H1 (cell line): ENCODE measurements around the gene PLCH2. TPM values are rescaled to one million over a fixed set of nuclear protein-coding genes. Genes with fewer than 3 reads are reported as not detected.

ENCODE experiments used
- CTCF ChIA-PET: fragments of 300-600 bp; sonication (Branson Sonifier 250); formaldehyde crosslinking; loops from one replicate; lab custom pipeline; 2021; ENCODE audit not compliant: partially characterized antibody; lab: Charles Lee
- POLR2A ChIA-PET: fragments of 300-600 bp; sonication (Branson Sonifier 250); formaldehyde crosslinking; loops from one replicate; lab custom pipeline; 2021; ENCODE audit warnings: inconsistent platforms; ENCODE audit not compliant: partially characterized antibody; lab: Charles Lee
- DNase-seq, 2 experiments: peaks; one replicate each; pipeline versions ENCODE4 v3.0.0 to v3.0.0-alpha.2; 2010 to 2022; ENCODE audit warnings: low spot score in 2 of 2, low read depth in 1 of 2, mixed read lengths in 1 of 2
- FAIRE-seq: peaks from 2 replicates; lab custom pipeline; 2011; peaks lifted over from hg19 to GRCh38; lab: Jason Lieb, UNC
- H2AFZ ChIP-seq: 2 replicates; pipeline ENCODE4 v1.8.1; 2012; ENCODE audit warnings: low read length, inconsistent platforms
- H2AK5ac ChIP-seq: 2 replicates; pipeline ENCODE4 v1.6.1; 2013; ENCODE audit warnings: low read depth, low read length
- H2BK120ac ChIP-seq: replicated peaks from 2 replicates; pipeline ENCODE3; 2013; ENCODE audit warnings: low read depth, low read length, inconsistent platforms
- H2BK12ac ChIP-seq: 2 replicates; pipeline ENCODE4 v1.6.1; 2013; ENCODE audit warnings: low read depth, low read length
- H2BK15ac ChIP-seq: 2 replicates; pipeline ENCODE4 v1.6.1; 2013; ENCODE audit warnings: low read length
- H2BK20ac ChIP-seq: 2 replicates; pipeline ENCODE4 v1.6.1; 2013; ENCODE audit warnings: low read length
- H2BK5ac ChIP-seq: 2 replicates; pipeline ENCODE4 v1.6.1; 2013; ENCODE audit warnings: low read depth, low read length
- H3K14ac ChIP-seq: 2 replicates; pipeline ENCODE4 v1.6.1; 2013; ENCODE audit warnings: inconsistent platforms; ENCODE audit not compliant: insufficient read length
- H3K18ac ChIP-seq: 2 replicates; pipeline ENCODE4 v1.6.1; 2013; ENCODE audit warnings: low read length; ENCODE audit errors: extremely low read depth
- H3K23ac ChIP-seq: 2 replicates; pipeline ENCODE4 v1.6.1; 2013; ENCODE audit warnings: inconsistent platforms; ENCODE audit not compliant: insufficient read length
- H3K23me2 ChIP-seq: 2 replicates; pipeline ENCODE4 v1.6.1; 2013; ENCODE audit warnings: low read depth, low read length
- H3K27ac ChIP-seq: 2 replicates; pipeline ENCODE4 v1.6.1; 2011; ENCODE audit warnings: low read depth, low read length, inconsistent platforms
- H3K27me3 ChIP-seq, 4 experiments: replicated peaks in 1 of 4; 1 replicate in 1 of 4; 2 replicates in 3 of 4; pipeline versions ENCODE4 v1.6.1 to v1.8.1; 2011 to 2013; ENCODE audit warnings: low read length in 3 of 4, mild to moderate bottlenecking in 3 of 4, inconsistent platforms in 2 of 4, mixed read lengths in 2 of 4, moderate library complexity in 1 of 4; ENCODE audit not compliant: control insufficient read depth in 3 of 4, insufficient read depth in 3 of 4; ENCODE audit errors: extremely low read depth in 1 of 4
- H3K36me3 ChIP-seq, 4 experiments: 2 replicates each; pipeline versions ENCODE4 v1.6.1 to v1.8.1; 2011 to 2013; ENCODE audit warnings: mild to moderate bottlenecking in 4 of 4, low read length in 3 of 4, moderate library complexity in 2 of 4, control low read depth in 1 of 4, inconsistent platforms in 1 of 4; ENCODE audit not compliant: insufficient read depth in 4 of 4, control insufficient read depth in 2 of 4
- H3K4ac ChIP-seq: replicated peaks from 2 replicates; pipeline ENCODE3; 2013; ENCODE audit warnings: low read length, low read depth, mixed read lengths, inconsistent platforms; ENCODE audit not compliant: insufficient read length
- H3K4me1 ChIP-seq, 4 experiments: replicated peaks in 1 of 4; 1 replicate in 1 of 4; 2 replicates in 3 of 4; pipeline versions ENCODE4 v1.6.1 to v1.8.1; 2011 to 2013; ENCODE audit warnings: low read length in 3 of 4, inconsistent platforms in 2 of 4, mixed read lengths in 1 of 4; ENCODE audit not compliant: insufficient read depth in 4 of 4, control insufficient read depth in 3 of 4
- H3K4me2 ChIP-seq, 2 experiments: 2 replicates each; pipeline versions ENCODE4 v1.6.1 to v1.8.1; 2011 to 2013; ENCODE audit warnings: low read depth in 2 of 2, low read length in 2 of 2, control low read depth in 1 of 2, inconsistent platforms in 1 of 2, mild to moderate bottlenecking in 1 of 2; ENCODE audit not compliant: insufficient read depth in 1 of 2
- H3K4me3 ChIP-seq, 4 experiments: fragments of 200-600, 300-600 bp in 1 of 4; sonication (generic), shearing (Covaris generic), sonication (Bioruptor Twin) in 1 of 4; 2 replicates each; pipeline versions ENCODE4 v1.5.1 to v1.8.1; 2011 to 2016; ENCODE audit warnings: low read length in 4 of 4, low read depth in 3 of 4, control low read depth in 2 of 4, inconsistent platforms in 2 of 4, mild to moderate bottlenecking in 2 of 4, mixed read lengths in 1 of 4, moderate library complexity in 1 of 4; ENCODE audit not compliant: insufficient read depth in 2 of 4; ENCODE audit errors: extremely low read depth in 1 of 4
- H3K56ac ChIP-seq: replicated peaks from 2 replicates; pipeline ENCODE3; 2013; ENCODE audit warnings: low read depth, mild to moderate bottlenecking, mixed read lengths, low read length, inconsistent platforms; ENCODE audit not compliant: insufficient read length
- H3K79me1 ChIP-seq: 2 replicates; pipeline ENCODE4 v1.6.1; 2013; ENCODE audit warnings: low read depth, low read length, control low read depth
- H3K79me2 ChIP-seq, 2 experiments: 2 replicates each; pipeline versions ENCODE4 v1.6.1 to v1.8.1; 2012 to 2013; ENCODE audit warnings: low read length in 2 of 2, mild to moderate bottlenecking in 2 of 2, inconsistent platforms in 1 of 2; ENCODE audit not compliant: insufficient read depth in 2 of 2, control insufficient read depth in 1 of 2
- H3K9ac ChIP-seq, 4 experiments: replicated peaks in 1 of 4; 1 replicate in 1 of 4; 2 replicates in 3 of 4; pipeline versions ENCODE4 v1.6.1 to v1.8.1; 2011 to 2013; ENCODE audit warnings: low read depth in 3 of 4, low read length in 3 of 4, control low read depth in 2 of 4, mild to moderate bottlenecking in 2 of 4, moderate library complexity in 2 of 4, inconsistent platforms in 1 of 4; ENCODE audit errors: extremely low read depth in 1 of 4
- H3K9me3 ChIP-seq, 2 experiments: 2 replicates each; pipeline versions ENCODE4 v1.6.1 to v1.8.1; 2012 to 2013; ENCODE audit warnings: mild to moderate bottlenecking in 2 of 2, moderate library complexity in 2 of 2, control low read depth in 1 of 2, inconsistent platforms in 1 of 2, low read depth in 1 of 2, low read length in 1 of 2, mixed read lengths in 1 of 2; ENCODE audit not compliant: insufficient read depth in 2 of 2
- H4K20me1 ChIP-seq, 2 experiments: replicated peaks in 1 of 2; 2 replicates each; pipeline versions ENCODE3 to v1.8.1; 2011 to 2013; ENCODE audit warnings: inconsistent platforms in 2 of 2, low read length in 2 of 2, mild to moderate bottlenecking in 1 of 2; ENCODE audit not compliant: insufficient read depth in 2 of 2, control insufficient read depth in 1 of 2
- H4K5ac ChIP-seq: 2 replicates; pipeline ENCODE4 v1.6.1; 2013; ENCODE audit warnings: low read length, low read depth, mixed read lengths, inconsistent platforms; ENCODE audit not compliant: insufficient read length
- H4K8ac ChIP-seq: 2 replicates; pipeline ENCODE4 v1.8.0; 2013; ENCODE audit warnings: mild to moderate bottlenecking, moderate library complexity, low read length, inconsistent platforms; ENCODE audit not compliant: insufficient read depth; ENCODE audit errors: extremely low read depth
- H4K91ac ChIP-seq: replicated peaks from 2 replicates; pipeline ENCODE3; 2013; ENCODE audit warnings: low read length, mixed read lengths, inconsistent platforms; ENCODE audit not compliant: insufficient read length
- CHD2 ChIP-seq: IDR thresholded peaks from 2 replicates; pipeline ENCODE4 v1.6.1; 2012; ENCODE audit warnings: low read length, improper control_type of control experiment
- HDAC6 ChIP-seq: IDR thresholded peaks from one replicate; pipeline ENCODE4 v1.7.1; 2012; ENCODE audit warnings: low read depth, mild to moderate bottlenecking, inconsistent platforms, low read length, moderate library complexity
- MAFK ChIP-seq: IDR thresholded peaks from 2 replicates; pipeline ENCODE4 v1.6.1; 2012; ENCODE audit warnings: low read depth, mild to moderate bottlenecking, improper control_type of control experiment, low read length
- SIRT6 ChIP-seq: IDR thresholded peaks from one replicate; pipeline ENCODE4 v1.7.1; 2012; ENCODE audit warnings: low read length, inconsistent platforms
- SP2 ChIP-seq: IDR thresholded peaks from 2 replicates; pipeline ENCODE4 v1.6.1; 2012; ENCODE audit warnings: mild to moderate bottlenecking, low read length, inconsistent platforms
- SP4 ChIP-seq: IDR thresholded peaks from 2 replicates; pipeline ENCODE4 v1.6.1; 2012; ENCODE audit warnings: low read length, inconsistent platforms
- SUZ12 ChIP-seq: fragments of 200-600 bp; sonication (generic); IDR thresholded peaks from 2 replicates; pipeline ENCODE4 v1.6.1; 2012; ENCODE audit warnings: mild to moderate bottlenecking, inconsistent platforms, low read length, moderate library complexity, mixed read lengths
- TBP ChIP-seq: IDR thresholded peaks from 2 replicates; pipeline ENCODE4 v1.6.1; 2011; ENCODE audit warnings: low read depth, low read length, improper control_type of control experiment
- USF2 ChIP-seq: IDR thresholded peaks from 2 replicates; pipeline ENCODE4 v1.6.1; 2011; ENCODE audit warnings: low read length, improper control_type of control experiment
- ZNF274 ChIP-seq: IDR thresholded peaks from 2 replicates; pipeline ENCODE4 v1.7.0; 2012; ENCODE audit warnings: low read length, borderline replicate concordance; ENCODE audit errors: extremely low read depth
- WGBS, 2 experiments: shearing (Covaris generic) in 1 of 2; methylation state at CpG; one replicate each; pipeline versions ENCODE4 v1.1.6 to v1.1.7; 2013 to 2015; ENCODE audit warnings: low lambda C conversion rate in 2 of 2, mixed read lengths in 2 of 2, inconsistent platforms in 1 of 2, low coverage in 1 of 2, missing lambda C conversion rate in 1 of 2; ENCODE audit not compliant: insufficient replicate concordance in 2 of 2, insufficient coverage in 1 of 2, insufficient read length in 1 of 2; ENCODE audit errors: extremely low coverage in 1 of 2, missing lambda C conversion rate in 1 of 2; 5-methylcytosine and 5-hydroxymethylcytosine counted together
- polyA plus RNA-seq, 7 experiments: library from polyadenylated mRNA; depleted of rRNA in 3 of 7; stranded (reverse) in 5 of 7; unstranded in 2 of 7; fragments of >200 nt in 5 of 7; fragments of 200-250 nt in 2 of 7; gene quantifications; 1 replicate in 5 of 7; 2 replicates in 1 of 7; 4 replicates in 1 of 7; pipeline versions ENCODE4 v1.2.1 to v1.2.3, GENCODE V29; 2011 to 2013; ENCODE audit warnings: missing spikeins in 2 of 7, mixed read lengths in 2 of 7
- total RNA-seq: library from RNA; stranded (reverse); fragmentation: NEBNext Ultra II Directional; extraction: Animal tissue kit (Norgen Biotek cat#: 25700); gene quantifications from 2 replicates; pipeline ENCODE4 v1.2.1, GENCODE V29; 2021
- TF ChIP-seq, protein P1 (sequence below): IDR thresholded peaks from 2 replicates; pipeline ENCODE4 v1.6.1; 2012; ENCODE audit warnings: inconsistent platforms

The PLCH2 gene
- total and polyA plus RNA-seq, 2 of the 8 experiments (the other 6 are each of a cell fraction or from before 2014, with no cell fraction given) = 0.14 to 0.19 TPM

GRCh38 chr1:2517966-2518365, 41.9 kb downstream of the PLCH2 start:
- Histone ChIP-seq H2AK5ac (no peak overlapping the region), H4K5ac (no peak overlapping the region), H3K27me3 (no peaks in the 10 kb centered on the region), H3K4me2 (no peak overlapping the region), H3K9me3 (no peaks in the 10 kb centered on the region), H2BK5ac (no peak overlapping the region), H2BK20ac (no peak overlapping the region), H2BK12ac (no peak overlapping the region), H4K20me1 (peaks cover 11 to 24% of the 10 kb centered on the region in 2 experiments), H3K23ac (no peak overlapping the region), H3K79me2 (peaks cover 4 to 14% of the 10 kb centered on the region in 2 experiments; a peak in 2 of 4 replicates), H3K4me3 (no peak overlapping the region), H3K9ac (no peak overlapping the region), H2BK15ac (no peak overlapping the region), H3K23me2 (no peaks in the 10 kb centered on the region), H2AFZ (no peak overlapping the region), H3K27ac (no peak overlapping the region), H4K8ac (no peak overlapping the region), H3K18ac (no peak overlapping the region), H2BK120ac (no peak overlapping the region), H3K36me3 (peaks cover 18 to 61% (median 40%) of the 10 kb centered on the region in 4 experiments; a peak in 7 of 8 replicates), H4K91ac (no peak overlapping the region), H3K56ac (no peak overlapping the region), H3K79me1 (peaks cover 9% of the 10 kb centered on the region), H3K4me1 (no peaks in the 10 kb centered on the region; a peak in 1 of 7 replicates), H3K14ac (no peak overlapping the region), H3K4ac (no peak overlapping the region)
- POLR2A ChIA-PET = interaction anchor here (1.5 kb wide), 1 partner anchor 12 kb away, joined by 5 read pairs; no protein-coding TSS in a partner anchor
- CTCF ChIA-PET = interaction anchor here (0.9 to 4.6 kb wide), 2 partner anchors 11 to 17 kb away, joined by 3 to 16 read pairs; no protein-coding TSS in a partner anchor
- no peak for FAIRE-seq
- no peak for DNase-seq
- 91% methylated on average over 15 of the region's 17 CpGs; no CpG with 5 or more reads in 1 of the 2 experiments for WGBS, 2 experiments
- TF ChIP-seq, protein P1, sequence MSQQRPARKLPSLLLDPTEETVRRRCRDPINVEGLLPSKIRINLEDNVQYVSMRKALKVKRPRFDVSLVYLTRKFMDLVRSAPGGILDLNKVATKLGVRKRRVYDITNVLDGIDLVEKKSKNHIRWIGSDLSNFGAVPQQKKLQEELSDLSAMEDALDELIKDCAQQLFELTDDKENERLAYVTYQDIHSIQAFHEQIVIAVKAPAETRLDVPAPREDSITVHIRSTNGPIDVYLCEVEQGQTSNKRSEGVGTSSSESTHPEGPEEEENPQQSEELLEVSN = no peak
- no peak for TF ChIP-seq SP2
- TF ChIP-seq USF2 = no peak
- no peak for TF ChIP-seq SIRT6
- no peak for TF ChIP-seq SUZ12
- TF ChIP-seq TBP = no peak
- TF ChIP-seq CHD2 = no peak
- no peak for TF ChIP-seq SP4
- TF ChIP-seq HDAC6 = no peak
- no peak for TF ChIP-seq MAFK
- no peak for TF ChIP-seq ZNF274
